Ishikawa (cell line): Measurements from ENCODE around the gene PIGQ.

ENCODE experiments used
- CEBPB ChIP-seq: IDR thresholded peaks from 2 replicates; pipeline ENCODE4 v1.6.1; 2012
- CREB1 ChIP-seq: IDR thresholded peaks from 2 replicates; pipeline ENCODE4 v1.6.1; 2012; ENCODE audit warnings: low read depth
- EGR1 ChIP-seq: IDR thresholded peaks from 2 replicates; pipeline ENCODE4 v1.6.1; 2012
- EP300 ChIP-seq: IDR thresholded peaks from 2 replicates; pipeline ENCODE4 v1.6.1; 2012; ENCODE audit warnings: borderline replicate concordance
- FOXM1 ChIP-seq: IDR thresholded peaks from 2 replicates; pipeline ENCODE4 v1.6.1; 2012; ENCODE audit warnings: low read depth, borderline replicate concordance
- NFIC ChIP-seq: IDR thresholded peaks from 2 replicates; pipeline ENCODE4 v1.6.1; 2012
- RAD21 ChIP-seq: IDR thresholded peaks from 2 replicates; pipeline ENCODE4 v1.6.1; 2012; ENCODE audit warnings: low read depth
- TAF1 ChIP-seq: IDR thresholded peaks from 2 replicates; pipeline ENCODE4 v1.6.1; 2012; ENCODE audit warnings: low read depth, mild to moderate bottlenecking
- TCF12 ChIP-seq: IDR thresholded peaks from 2 replicates; pipeline ENCODE4 v1.6.1; 2012; ENCODE audit warnings: low read depth
- TEAD4 ChIP-seq: IDR thresholded peaks from 2 replicates; pipeline ENCODE4 v1.6.1; 2012
- YY1 ChIP-seq: IDR thresholded peaks from 2 replicates; pipeline ENCODE4 v1.6.1; 2012; ENCODE audit warnings: low read depth
- ZBTB7A ChIP-seq: IDR thresholded peaks from 2 replicates; pipeline ENCODE4 v1.6.1; 2012; ENCODE audit warnings: low read depth
- TF ChIP-seq, protein P1 (sequence below): IDR thresholded peaks from 2 replicates; pipeline ENCODE4 v1.6.1; 2012
- TF ChIP-seq, protein P2 (sequence below): IDR thresholded peaks from 2 replicates; pipeline ENCODE4 v1.6.1; 2012
- TF ChIP-seq, protein P3 (sequence below): IDR thresholded peaks from 2 replicates; pipeline ENCODE4 v1.6.1; 2012; ENCODE audit warnings: low read depth, mild to moderate bottlenecking

PIGQ gene

DNA sequence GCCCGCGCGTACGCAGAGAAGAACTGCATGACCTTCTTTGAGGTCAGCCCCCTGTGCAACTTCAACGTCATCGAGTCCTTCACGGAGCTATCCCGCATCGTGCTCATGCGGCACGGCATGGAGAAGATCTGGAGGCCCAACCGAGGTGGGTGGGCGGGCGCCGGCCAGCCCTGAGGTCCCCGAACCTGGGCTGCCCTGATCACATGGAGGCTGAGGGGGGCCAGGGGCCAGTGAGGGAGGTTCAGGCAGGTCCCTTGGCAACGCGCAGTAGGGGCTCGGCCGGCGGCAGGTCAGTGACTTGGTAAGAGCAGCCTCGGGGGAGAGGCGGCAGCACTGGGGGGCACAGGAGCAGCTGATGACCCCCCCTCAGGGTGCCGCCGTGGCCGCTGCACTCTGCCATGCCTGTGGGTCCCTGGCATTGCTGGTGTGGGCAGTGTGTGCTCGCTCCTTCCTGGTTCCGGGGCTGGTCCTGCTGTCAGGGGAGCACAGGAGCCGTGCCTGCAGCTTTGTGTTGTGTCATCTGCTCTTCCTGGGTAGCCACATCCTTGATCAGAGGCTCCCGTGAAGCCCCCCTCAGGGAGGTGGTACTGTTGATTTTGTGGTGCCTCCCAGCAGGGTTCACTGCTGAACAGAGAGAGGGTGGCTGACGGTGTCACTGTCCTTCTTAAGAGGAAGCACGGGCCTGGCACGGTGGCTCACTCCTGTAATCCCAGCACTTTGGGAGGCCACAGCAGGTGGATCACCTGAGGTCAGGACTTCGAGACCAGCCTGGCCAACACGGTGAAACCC is 56.4 kb downstream of the PIGQ start:
- TF ChIP-seq, protein P1, sequence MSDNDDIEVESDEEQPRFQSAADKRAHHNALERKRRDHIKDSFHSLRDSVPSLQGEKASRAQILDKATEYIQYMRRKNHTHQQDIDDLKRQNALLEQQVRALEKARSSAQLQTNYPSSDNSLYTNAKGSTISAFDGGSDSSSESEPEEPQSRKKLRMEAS: no peak
- TF ChIP-seq TCF12 (no peak), CEBPB (no peak), EP300 (no peak), NFIC (no peak), FOXM1 (no peak), TEAD4 (no peak), YY1 (no peak), ZBTB7A (no peak), TAF1 (no peak), CREB1 (no peak), EGR1 (no peak), RAD21 (no peak)
- TF ChIP-seq, protein P2, sequence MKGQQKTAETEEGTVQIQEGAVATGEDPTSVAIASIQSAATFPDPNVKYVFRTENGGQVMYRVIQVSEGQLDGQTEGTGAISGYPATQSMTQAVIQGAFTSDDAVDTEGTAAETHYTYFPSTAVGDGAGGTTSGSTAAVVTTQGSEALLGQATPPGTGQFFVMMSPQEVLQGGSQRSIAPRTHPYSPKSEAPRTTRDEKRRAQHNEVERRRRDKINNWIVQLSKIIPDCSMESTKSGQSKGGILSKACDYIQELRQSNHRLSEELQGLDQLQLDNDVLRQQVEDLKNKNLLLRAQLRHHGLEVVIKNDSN: no peak
- TF ChIP-seq, protein P3, sequence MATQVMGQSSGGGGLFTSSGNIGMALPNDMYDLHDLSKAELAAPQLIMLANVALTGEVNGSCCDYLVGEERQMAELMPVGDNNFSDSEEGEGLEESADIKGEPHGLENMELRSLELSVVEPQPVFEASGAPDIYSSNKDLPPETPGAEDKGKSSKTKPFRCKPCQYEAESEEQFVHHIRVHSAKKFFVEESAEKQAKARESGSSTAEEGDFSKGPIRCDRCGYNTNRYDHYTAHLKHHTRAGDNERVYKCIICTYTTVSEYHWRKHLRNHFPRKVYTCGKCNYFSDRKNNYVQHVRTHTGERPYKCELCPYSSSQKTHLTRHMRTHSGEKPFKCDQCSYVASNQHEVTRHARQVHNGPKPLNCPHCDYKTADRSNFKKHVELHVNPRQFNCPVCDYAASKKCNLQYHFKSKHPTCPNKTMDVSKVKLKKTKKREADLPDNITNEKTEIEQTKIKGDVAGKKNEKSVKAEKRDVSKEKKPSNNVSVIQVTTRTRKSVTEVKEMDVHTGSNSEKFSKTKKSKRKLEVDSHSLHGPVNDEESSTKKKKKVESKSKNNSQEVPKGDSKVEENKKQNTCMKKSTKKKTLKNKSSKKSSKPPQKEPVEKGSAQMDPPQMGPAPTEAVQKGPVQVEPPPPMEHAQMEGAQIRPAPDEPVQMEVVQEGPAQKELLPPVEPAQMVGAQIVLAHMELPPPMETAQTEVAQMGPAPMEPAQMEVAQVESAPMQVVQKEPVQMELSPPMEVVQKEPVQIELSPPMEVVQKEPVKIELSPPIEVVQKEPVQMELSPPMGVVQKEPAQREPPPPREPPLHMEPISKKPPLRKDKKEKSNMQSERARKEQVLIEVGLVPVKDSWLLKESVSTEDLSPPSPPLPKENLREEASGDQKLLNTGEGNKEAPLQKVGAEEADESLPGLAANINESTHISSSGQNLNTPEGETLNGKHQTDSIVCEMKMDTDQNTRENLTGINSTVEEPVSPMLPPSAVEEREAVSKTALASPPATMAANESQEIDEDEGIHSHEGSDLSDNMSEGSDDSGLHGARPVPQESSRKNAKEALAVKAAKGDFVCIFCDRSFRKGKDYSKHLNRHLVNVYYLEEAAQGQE: no peak

DNA sequence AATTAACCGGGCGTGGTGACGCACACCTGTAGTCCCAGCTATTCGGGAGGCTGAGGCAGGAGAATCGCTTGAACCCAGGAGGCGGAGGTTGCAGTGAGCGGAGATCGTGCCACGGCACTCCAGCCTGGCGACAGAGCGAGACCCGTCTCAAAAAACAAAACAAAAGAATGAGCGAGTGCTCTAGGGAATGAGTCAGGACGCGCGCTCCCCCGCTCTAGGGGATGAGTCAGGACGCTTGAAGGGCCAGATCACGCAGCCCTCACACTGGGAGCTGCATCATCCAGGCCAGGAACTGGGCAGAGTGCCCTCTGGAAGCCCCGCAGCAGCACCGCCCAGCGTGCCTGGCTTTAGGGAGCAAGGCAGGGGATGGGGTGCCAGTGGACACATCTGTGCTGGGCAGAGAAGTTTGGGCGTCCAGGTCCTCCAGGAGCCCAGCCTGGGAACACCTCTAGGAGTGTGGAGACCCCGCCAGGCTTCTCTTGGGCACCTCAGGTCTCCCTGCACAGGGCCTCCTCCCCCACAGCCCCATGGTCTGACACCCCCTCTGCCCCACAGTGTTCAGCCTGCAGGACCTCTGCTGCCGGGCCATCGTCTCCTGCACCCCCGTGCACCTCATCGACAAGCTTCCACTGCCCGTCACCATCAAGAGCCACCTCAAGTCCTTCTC is 57.2 kb downstream of the PIGQ start:
- no peak for TF ChIP-seq RAD21
- no peak for TF ChIP-seq CREB1
- TF ChIP-seq TAF1: no peak
- TF ChIP-seq FOXM1: no peak
- TF ChIP-seq, protein P3: no peak
- peak; percentile 7; the same call in 1 of the 2 replicates for TF ChIP-seq NFIC
- TF ChIP-seq TCF12: peak; percentile 21; the same call in 1 of the 2 replicates
- TF ChIP-seq EGR1: no peak
- peak; percentile 30; the same call in 1 of the 2 replicates for TF ChIP-seq EP300
- no peak for TF ChIP-seq YY1
- no peak for TF ChIP-seq CEBPB
- TF ChIP-seq, protein P2: no peak
- 0 out of 2 replicates have a peak, but pooled peaks have one; percentile 7 for TF ChIP-seq TEAD4
- no peak for TF ChIP-seq ZBTB7A
- TF ChIP-seq, protein P1: no peak

DNA sequence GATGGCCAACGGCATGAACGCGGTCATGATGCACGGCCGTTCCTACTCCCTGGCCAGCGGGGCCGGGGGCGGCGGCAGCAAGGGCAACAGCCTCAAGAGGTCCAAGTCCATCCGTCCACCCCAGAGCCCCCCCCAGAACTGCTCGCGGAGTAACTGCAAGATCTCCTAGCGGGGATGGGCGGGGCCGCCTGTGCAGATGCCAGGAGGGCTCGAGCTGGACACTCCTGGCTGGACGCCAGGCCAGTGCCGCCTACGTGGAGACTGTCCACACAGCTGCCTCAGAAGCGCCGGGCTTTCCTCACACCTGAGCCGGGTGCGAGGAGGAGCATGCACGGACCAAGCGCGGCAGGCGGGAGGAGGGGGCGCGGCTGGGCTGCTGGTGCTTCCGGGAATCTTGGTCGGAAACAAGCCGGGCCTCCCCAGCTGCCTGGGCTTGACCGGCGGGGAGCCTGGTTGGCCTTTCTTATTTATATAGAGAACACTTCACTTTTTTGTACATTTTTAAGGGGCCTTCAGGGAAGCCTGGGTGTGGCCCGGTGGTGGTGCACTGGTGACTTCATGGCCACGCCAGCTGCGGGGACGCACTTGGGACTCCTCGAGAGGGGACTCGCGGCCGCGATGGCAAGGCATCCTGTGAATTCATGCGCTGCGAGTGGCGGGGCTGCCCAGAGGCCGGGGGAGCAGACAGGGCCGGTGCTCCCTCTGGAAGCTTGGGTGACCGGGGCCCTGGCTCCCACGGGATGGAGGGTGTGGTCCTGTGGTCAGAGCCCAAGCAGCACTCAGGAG is 57.9 kb downstream of the PIGQ start:
- TF ChIP-seq TAF1: no peak
- TF ChIP-seq, protein P2: no peak
- peak; percentile 63 for TF ChIP-seq NFIC
- TF ChIP-seq TEAD4: no peak
- no peak for TF ChIP-seq YY1
- TF ChIP-seq, protein P1: peak; percentile 78
- no peak for TF ChIP-seq FOXM1

DNA sequence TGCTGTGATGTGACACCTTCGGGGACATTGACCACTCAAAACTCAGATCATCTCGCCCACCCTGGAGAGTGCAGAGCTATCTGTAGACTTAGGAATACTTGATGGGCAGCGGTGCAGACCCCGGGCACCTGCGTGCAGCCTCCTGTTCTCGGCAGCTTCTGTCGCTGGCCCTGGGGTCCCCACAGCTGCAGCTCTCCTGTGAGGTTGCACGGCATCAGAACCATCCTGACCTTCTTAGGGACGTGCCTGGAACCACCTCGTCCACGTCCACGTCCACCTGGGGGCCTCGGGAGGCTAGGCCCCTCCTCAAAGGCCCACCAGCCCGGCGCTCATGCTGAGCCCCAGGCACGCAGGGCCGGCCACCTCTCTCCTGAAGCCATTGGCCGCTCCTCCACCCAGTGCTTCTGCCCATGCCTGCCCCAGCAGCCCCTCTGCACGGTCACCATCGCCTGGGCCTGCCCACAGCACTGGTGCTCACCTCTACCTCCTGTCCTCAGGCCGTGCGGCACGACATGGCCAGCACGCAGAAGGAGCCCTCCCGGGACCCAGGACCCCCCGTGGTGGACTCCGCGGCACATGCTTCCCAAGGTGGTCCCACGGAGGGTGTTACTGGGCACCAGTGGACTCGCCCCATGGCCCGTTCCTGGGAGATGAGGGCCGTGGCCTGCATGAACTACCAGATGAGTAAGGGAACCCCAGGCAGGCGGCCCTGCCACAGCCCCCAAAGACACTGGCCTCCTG is 58.7 kb downstream of the PIGQ start:
- TF ChIP-seq NFIC: no peak
- TF ChIP-seq RAD21: no peak
- no peak for TF ChIP-seq FOXM1
- no peak for TF ChIP-seq TAF1
- no peak for TF ChIP-seq EGR1
- no peak for TF ChIP-seq TEAD4
- TF ChIP-seq, protein P1: no peak
- TF ChIP-seq TCF12: no peak
- no peak for TF ChIP-seq CEBPB
- TF ChIP-seq, protein P3: no peak
- no peak for TF ChIP-seq CREB1
- TF ChIP-seq YY1: no peak
- TF ChIP-seq ZBTB7A: no peak
